Epithelial cell of prostate (primary cell): Measurements from ENCODE around the gene VIM.

ENCODE experiments used
- DNase-seq: peaks from one replicate; pipeline ENCODE4 v3.0.0-alpha.2; 2011; ENCODE audit warnings: low read depth, low spot score
- H3K27ac ChIP-seq: fragments of 450-650 bp; 2 replicates; pipeline ENCODE4 v1.5.1; 2017; ENCODE audit warnings: mild to moderate bottlenecking

The VIM gene

GRCh38 chr10:17228091-17229015 is at the start of gene VIM:
Gene VIM (plus strand): TSS chr10:17228241. CDS start chr10:17229423, 1,182 bp downstream.
- peak within 1 kb of the TSS; percentile 86 for H3K27ac ChIP-seq
- DNase-seq = peak; percentile 50

- H3K27ac ChIP-seq = no peak overlapping the region
- no peak for DNase-seq
These were observed 49.0 kb upstream of the VIM start for GRCh38 chr10:17179002-17179401.

GRCh38 chr10:17181110-17181509 is 46.9 kb upstream of the VIM start:
- H3K27ac ChIP-seq = no peak overlapping the region
- DNase-seq = no peak

- no peak overlapping the region for H3K27ac ChIP-seq
- DNase-seq = no peak
These were observed 46.3 kb upstream of the VIM start for GRCh38 chr10:17181751-17182150.

- DNase-seq = no peak
- no peak overlapping the region for H3K27ac ChIP-seq
These were observed 44.9 kb upstream of the VIM start for GRCh38 chr10:17183110-17183509.

GRCh38 chr10:17185873-17186272 is 42.2 kb upstream of the VIM start:
- no peak for DNase-seq
- no peak overlapping the region for H3K27ac ChIP-seq

- H3K27ac ChIP-seq = no peak overlapping the region
These were observed 39.3 kb upstream of the VIM start for GRCh38 chr10:17188644-17189172.

GRCh38 chr10:17190602-17191001 is 37.4 kb upstream of the VIM start:
- no peak for DNase-seq
- no peak overlapping the region for H3K27ac ChIP-seq

More at GRCh38 chr10:17188644-17189172, 39.3 kb upstream of the VIM start:
- no peak for DNase-seq

- no peak for DNase-seq
- H3K27ac ChIP-seq = no peak overlapping the region
These were observed 33.0 kb upstream of the VIM start for GRCh38 chr10:17195083-17195482.

GRCh38 chr10:17196045-17196444 is 32.0 kb upstream of the VIM start:
- no peak overlapping the region for H3K27ac ChIP-seq
- no peak for DNase-seq

- H3K27ac ChIP-seq = no peak overlapping the region
- DNase-seq = no peak
These were observed 31.5 kb upstream of the VIM start for GRCh38 chr10:17196573-17196972.

GRCh38 chr10:17199351-17199804 is 28.7 kb upstream of the VIM start:
- no peak overlapping the region for H3K27ac ChIP-seq
- DNase-seq = no peak

- no peak for DNase-seq
- H3K27ac ChIP-seq = peak overlapping the region; percentile 75
These were observed 27.8 kb upstream of the VIM start for GRCh38 chr10:17200001-17200911.

GRCh38 chr10:17200912-17201793 is 26.9 kb upstream of the VIM start, which contains the start of gene TRDMT1:
Gene TRDMT1 (minus strand): TSS chr10:17201672. CDS start chr10:17201634, 38 bp downstream.
- no peak for DNase-seq
- peak within 1 kb of the TSS; percentile 75 for H3K27ac ChIP-seq

GRCh38 chr10:17201794-17202116 is 26.3 kb upstream of the VIM start:
- peak overlapping the region; percentile 75 for H3K27ac ChIP-seq
- no peak for DNase-seq

- H3K27ac ChIP-seq = no peak overlapping the region
- no peak for DNase-seq
These were observed 25.5 kb upstream of the VIM start for GRCh38 chr10:17202506-17202905.

- DNase-seq = no peak
- no peak overlapping the region for H3K27ac ChIP-seq
These were observed 25.0 kb upstream of the VIM start for GRCh38 chr10:17202999-17203398.

GRCh38 chr10:17203416-17203815 is 24.6 kb upstream of the VIM start:
- H3K27ac ChIP-seq = no peak overlapping the region
- no peak for DNase-seq

- DNase-seq = no peak
- H3K27ac ChIP-seq = peak overlapping the region; percentile 14
These were observed 21.8 kb upstream of the VIM start for GRCh38 chr10:17206210-17206709.
